ENCODE data around the gene LMF1. TPM values are rescaled to one million over a fixed set of nuclear protein-coding genes. Genes with fewer than 3 reads are reported as not detected.

LMF1 gene
- total RNA-seq, 1 donor from 2014 or later, result 16.0 TPM

GRCh38 chr16:935684-936083, 35.1 kb downstream of the LMF1 start:
- no peak overlapping the region for H3K27ac Mint-ChIP-seq (ENCODE audit: unreplicated experiment)
- TF ChIP-seq CTCF (conservative IDR thresholded peaks at IDR 0.05), result no peak
- no peak for DNase-seq (ENCODE audit: low read depth, low spot score)
- no peaks in the 10 kb centered on the region for H3K27me3 Mint-ChIP-seq (ENCODE audit: low read depth)
- H3K36me3 Mint-ChIP-seq (ENCODE audit: low read depth), result peaks cover 15% of the 10 kb centered on the region
- no peak overlapping the region for H3K4me3 Mint-ChIP-seq
- H3K9me3 Mint-ChIP-seq, result peaks cover under 1% of the 10 kb centered on the region
- no peaks in the 10 kb centered on the region for H3K4me1 Mint-ChIP-seq

DNA sequence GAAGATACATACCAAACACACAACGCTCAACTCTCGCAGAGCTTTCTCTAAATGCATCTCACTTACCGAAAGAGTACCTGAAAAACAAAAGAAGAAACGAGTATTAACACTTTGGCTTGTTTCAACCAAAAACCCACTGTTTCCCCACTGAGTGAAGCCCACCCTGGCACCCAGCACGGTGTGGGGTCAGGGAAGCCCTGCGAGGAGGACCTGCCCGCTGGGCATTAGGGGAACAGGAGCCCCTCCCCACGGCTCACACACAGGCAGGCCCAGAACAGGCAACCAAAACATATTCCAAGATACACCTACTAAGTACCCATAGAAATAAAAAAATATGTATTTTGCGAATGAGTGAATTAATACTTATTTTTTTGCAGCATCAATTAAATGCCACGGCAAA, 36.6 kb downstream of the LMF1 start:
- TF ChIP-seq CTCF (conservative IDR thresholded peaks at IDR 0.05), result no peak
- no peak overlapping the region for H3K27ac Mint-ChIP-seq (ENCODE audit: unreplicated experiment)
- DNase-seq (ENCODE audit: low read depth, low spot score), result no peak
- H3K4me3 Mint-ChIP-seq, result no peak overlapping the region
- H3K9me3 Mint-ChIP-seq, result no peaks in the 10 kb centered on the region
- H3K4me1 Mint-ChIP-seq, result peaks cover 4% of the 10 kb centered on the region
- no peaks in the 10 kb centered on the region for H3K27me3 Mint-ChIP-seq (ENCODE audit: low read depth)
- H3K36me3 Mint-ChIP-seq (ENCODE audit: low read depth), result peaks cover 8% of the 10 kb centered on the region

DNA sequence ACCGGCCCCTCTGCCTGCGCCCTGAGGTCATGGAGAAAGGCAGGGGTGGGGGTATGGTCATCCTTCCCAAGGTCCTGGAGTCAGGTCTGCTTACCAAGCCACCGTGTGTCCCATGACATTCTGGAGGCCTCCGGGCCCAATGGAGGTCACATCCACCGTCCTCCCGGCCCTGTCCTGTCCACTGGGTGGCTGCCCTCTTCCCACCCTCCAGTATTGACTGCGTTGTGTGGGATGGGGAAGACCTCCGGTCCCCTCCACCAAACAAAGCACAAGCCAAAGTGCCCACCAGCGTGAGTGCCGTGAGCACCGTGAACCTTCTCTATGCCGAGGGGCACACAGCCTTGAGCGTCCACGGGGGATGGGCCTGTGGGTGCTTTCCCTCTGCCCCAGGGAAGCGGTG, 37.2 kb downstream of the LMF1 start:
- H3K9me3 Mint-ChIP-seq, result no peaks in the 10 kb centered on the region
- H3K27me3 Mint-ChIP-seq (ENCODE audit: low read depth), result no peaks in the 10 kb centered on the region
- H3K4me1 Mint-ChIP-seq, result peaks cover 4% of the 10 kb centered on the region
- peaks cover 5% of the 10 kb centered on the region for H3K36me3 Mint-ChIP-seq (ENCODE audit: low read depth)
- no peak overlapping the region for H3K27ac Mint-ChIP-seq (ENCODE audit: unreplicated experiment)
- H3K4me3 Mint-ChIP-seq, result no peak overlapping the region
- no peak for TF ChIP-seq CTCF (conservative IDR thresholded peaks at IDR 0.05)
- DNase-seq (ENCODE audit: low read depth, low spot score), result no peak

- Mint-ChIP-seq H3K4me1 (peaks cover 4% of the 10 kb centered on the region), H3K4me3 (no peak overlapping the region), H3K9me3 (no peaks in the 10 kb centered on the region), H3K27me3 (ENCODE audit: low read depth) (no peaks in the 10 kb centered on the region), H3K27ac (ENCODE audit: unreplicated experiment) (no peak overlapping the region), H3K36me3 (ENCODE audit: low read depth) (peaks cover 3% of the 10 kb centered on the region)
- TF ChIP-seq CTCF (conservative IDR thresholded peaks at IDR 0.05), result no peak
- no peak for DNase-seq (ENCODE audit: low read depth, low spot score)
These were observed 37.9 kb downstream of the LMF1 start for GRCh38 chr16:932831-933330.

GRCh38 chr16:931626-932500, 38.9 kb downstream of the LMF1 start:
- Mint-ChIP-seq H3K4me3 (no peak overlapping the region), H3K4me1 (peaks cover 4% of the 10 kb centered on the region), H3K27ac (ENCODE audit: unreplicated experiment) (peak overlapping the region; percentile 12), H3K9me3 (no peaks in the 10 kb centered on the region), H3K27me3 (ENCODE audit: low read depth) (no peaks in the 10 kb centered on the region), H3K36me3 (ENCODE audit: low read depth) (peaks cover 3% of the 10 kb centered on the region)
- TF ChIP-seq CTCF (conservative IDR thresholded peaks at IDR 0.05), result no peak
- DNase-seq (ENCODE audit: low read depth, low spot score), result no peak
